Measurements from ENCODE around the gene DDX18. TPM values are rescaled to one million over a fixed set of nuclear protein-coding genes. Genes with fewer than 3 reads are reported as not detected.

DDX18 gene
- total RNA-seq, 1 experiment from 2014 or later: 107 TPM

GRCh38 chr2:117833911-117834310, 19.4 kb downstream of the DDX18 start:
- H3K4me3 Mint-ChIP-seq: no peak overlapping the region
- no peak for ATAC-seq
- POLR2A ChIA-PET: no interaction called here
- no peak overlapping the region for H3K27ac Mint-ChIP-seq
- peaks cover 47% of the 10 kb centered on the region for H3K36me3 Mint-ChIP-seq
- TF ChIP-seq CREM (CRISPR knock-in tag; IDR thresholded peaks at IDR 0.05) (no peak), NR3C1 (CRISPR knock-in tag; conservative IDR thresholded peaks at IDR 0.05; ENCODE audit: low read depth) (no peak), SOX15 (CRISPR knock-in tag; IDR thresholded peaks at IDR 0.05) (no peak), SMAD3 (CRISPR knock-in tag; IDR thresholded peaks at IDR 0.05; ENCODE audit: borderline replicate concordance) (no peak), ARID4B (CRISPR knock-in tag; IDR thresholded peaks at IDR 0.05; ENCODE audit: borderline replicate concordance) (no peak), ZBTB21 (CRISPR knock-in tag; IDR thresholded peaks at IDR 0.05; ENCODE audit: borderline replicate concordance) (no peak), ATF1 (CRISPR knock-in tag; IDR thresholded peaks at IDR 0.05) (no peak), ETV6 (CRISPR knock-in tag; IDR thresholded peaks at IDR 0.05) (no peak), ZNF281 (CRISPR knock-in tag; IDR thresholded peaks at IDR 0.05) (no peak), IRF2 (CRISPR knock-in tag; IDR thresholded peaks at IDR 0.05; ENCODE audit: borderline replicate concordance, low read depth) (no peak), E2F1 (CRISPR knock-in tag; IDR thresholded peaks at IDR 0.05) (no peak), TEAD1 (CRISPR knock-in tag; IDR thresholded peaks at IDR 0.05) (no peak), FOXK1 (CRISPR knock-in tag; IDR thresholded peaks at IDR 0.05) (no peak), ZSCAN18 (CRISPR knock-in tag; IDR thresholded peaks at IDR 0.05) (no peak)
- TF ChIP-seq, protein P1, sequence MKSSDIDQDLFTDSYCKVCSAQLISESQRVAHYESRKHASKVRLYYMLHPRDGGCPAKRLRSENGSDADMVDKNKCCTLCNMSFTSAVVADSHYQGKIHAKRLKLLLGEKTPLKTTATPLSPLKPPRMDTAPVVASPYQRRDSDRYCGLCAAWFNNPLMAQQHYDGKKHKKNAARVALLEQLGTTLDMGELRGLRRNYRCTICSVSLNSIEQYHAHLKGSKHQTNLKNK (CRISPR knock-in tag; IDR thresholded peaks at IDR 0.05): no peak
- TF ChIP-seq, protein P2, sequence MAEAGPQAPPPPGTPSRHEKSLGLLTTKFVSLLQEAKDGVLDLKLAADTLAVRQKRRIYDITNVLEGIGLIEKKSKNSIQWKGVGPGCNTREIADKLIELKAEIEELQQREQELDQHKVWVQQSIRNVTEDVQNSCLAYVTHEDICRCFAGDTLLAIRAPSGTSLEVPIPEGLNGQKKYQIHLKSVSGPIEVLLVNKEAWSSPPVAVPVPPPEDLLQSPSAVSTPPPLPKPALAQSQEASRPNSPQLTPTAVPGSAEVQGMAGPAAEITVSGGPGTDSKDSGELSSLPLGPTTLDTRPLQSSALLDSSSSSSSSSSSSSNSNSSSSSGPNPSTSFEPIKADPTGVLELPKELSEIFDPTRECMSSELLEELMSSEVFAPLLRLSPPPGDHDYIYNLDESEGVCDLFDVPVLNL (CRISPR knock-in tag; IDR thresholded peaks at IDR 0.05; ENCODE audit: borderline replicate concordance, low read depth): no peak
- TF ChIP-seq, protein P3, sequence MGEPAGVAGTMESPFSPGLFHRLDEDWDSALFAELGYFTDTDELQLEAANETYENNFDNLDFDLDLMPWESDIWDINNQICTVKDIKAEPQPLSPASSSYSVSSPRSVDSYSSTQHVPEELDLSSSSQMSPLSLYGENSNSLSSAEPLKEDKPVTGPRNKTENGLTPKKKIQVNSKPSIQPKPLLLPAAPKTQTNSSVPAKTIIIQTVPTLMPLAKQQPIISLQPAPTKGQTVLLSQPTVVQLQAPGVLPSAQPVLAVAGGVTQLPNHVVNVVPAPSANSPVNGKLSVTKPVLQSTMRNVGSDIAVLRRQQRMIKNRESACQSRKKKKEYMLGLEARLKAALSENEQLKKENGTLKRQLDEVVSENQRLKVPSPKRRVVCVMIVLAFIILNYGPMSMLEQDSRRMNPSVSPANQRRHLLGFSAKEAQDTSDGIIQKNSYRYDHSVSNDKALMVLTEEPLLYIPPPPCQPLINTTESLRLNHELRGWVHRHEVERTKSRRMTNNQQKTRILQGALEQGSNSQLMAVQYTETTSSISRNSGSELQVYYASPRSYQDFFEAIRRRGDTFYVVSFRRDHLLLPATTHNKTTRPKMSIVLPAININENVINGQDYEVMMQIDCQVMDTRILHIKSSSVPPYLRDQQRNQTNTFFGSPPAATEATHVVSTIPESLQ (CRISPR knock-in tag; IDR thresholded peaks at IDR 0.05): no peak
- CTCF ChIA-PET: interaction anchor here (4.3 kb wide), 1 partner anchor 169 kb away, joined by 43 read pairs; no protein-coding TSS in a partner anchor
- peaks cover 9% of the 10 kb centered on the region for H3K27me3 Mint-ChIP-seq (ENCODE audit: low read depth)
- H3K9me3 Mint-ChIP-seq: no peaks in the 10 kb centered on the region
- H3K4me1 Mint-ChIP-seq: peaks cover 10% of the 10 kb centered on the region
- DNase-seq (ENCODE audit: low spot score): no peak

All from WTC11 (cell line).